Upper lobe of left lung (tissue), 6 donors: Measurements from ENCODE around the gene TRMT2B. TPM values are rescaled to one million over a fixed set of nuclear protein-coding genes. Genes with fewer than 3 reads are reported as not detected.
"Not testable (repeated sequence)": the region's sequence is repeated elsewhere in the genome, so short reads cannot be mapped to it uniquely, and the experiment has no call there.

Experiments used
- ATAC-seq, 2 donors: fragments of 200-7000 bp; cut with Tn5 transposase; one replicate each; pipeline ENCODE4 v1.9.1; 2022; ENCODE audit warnings: mild to moderate bottlenecking in 2 of 2, moderate library complexity in 2 of 2; ENCODE audit not compliant: low FRiP score in 2 of 2
- DNase-seq, 2 donors: peaks; one replicate each; pipeline ENCODE4 v3.0.0-alpha.2; 2019 to 2020
- H3K27ac ChIP-seq, 4 donors: fragments of 200-600 bp; sonication (generic); one replicate each; pipeline ENCODE4 v1.5.1; 2016 to 2019
- H3K27me3 ChIP-seq, 4 donors: fragments of 200-600 bp; sonication (generic); one replicate each; pipeline ENCODE4 v1.5.1; 2017 to 2019
- H3K36me3 ChIP-seq, 4 donors: fragments of 200-600 bp; sonication (generic); one replicate each; pipeline ENCODE4 v1.5.1; 2016 to 2019
- H3K4me1 ChIP-seq, 4 donors: fragments of 200-600 bp; sonication (generic); one replicate each; pipeline ENCODE4 v1.5.1; 2018 to 2019
- H3K4me3 ChIP-seq, 4 donors: fragments of 200-600 bp; sonication (generic); one replicate each; pipeline ENCODE4 v1.5.1; 2017 to 2019; ENCODE audit warnings: mild to moderate bottlenecking in 2 of 4, moderate library complexity in 1 of 4
- H3K9me3 ChIP-seq, 4 donors: fragments of 200-600 bp; sonication (generic); one replicate each; pipeline ENCODE4 v1.5.1; 2018 to 2019
- EP300 ChIP-seq, 4 donors: sonication (generic); formaldehyde crosslinking; IDR thresholded peaks; one replicate each; pipeline ENCODE4 v1.5.1; 2017; ENCODE audit warnings: antibody characterized with exemption in 4 of 4, control low read depth in 2 of 4
- POLR2A ChIP-seq, 4 donors: fragments of 450-650 bp; IDR thresholded peaks; one replicate each; pipeline ENCODE4 v1.5.1; 2016 to 2017; ENCODE audit warnings: antibody characterized with exemption in 4 of 4, mild to moderate bottlenecking in 2 of 4
- POLR2AphosphoS5 ChIP-seq, 2 donors: sonication (generic); formaldehyde crosslinking; IDR thresholded peaks; one replicate each; pipeline ENCODE4 v1.5.1; 2017; ENCODE audit warnings: antibody characterized with exemption in 2 of 2
- WGBS, 2 donors: methylation state at CpG; one replicate each; pipeline ENCODE4 v1.1.5; 2017 to 2018; 5-methylcytosine and 5-hydroxymethylcytosine counted together
- total RNA-seq, 6 donors: library from RNA; depleted of rRNA in 4 of 6; stranded (reverse); fragments of >200 nt in 4 of 6; gene quantifications; one replicate each; pipeline versions ENCODE4 v1.1.0 to v1.2.1, GENCODE V29; 2016 to 2021
- TF ChIP-seq, protein P1 (sequence below), 6 experiments: fragments of 450-650 bp in 4 of 6; fragments of 200-600 bp in 2 of 6; sonication (generic) in 2 of 6; IDR thresholded peaks; one replicate each; pipeline ENCODE4 v1.5.1; 2016 to 2019; ENCODE audit warnings: antibody characterized with exemption in 6 of 6
- donor health status: DM: no; HTN: no; CAD: no; lungs with moderate emphysema.
- donor health status: DM: no; HTN: yes; CAD: no; lungs with severe emphysema.

The TRMT2B gene
- total RNA-seq, 6 donors from 2014 or later: 11.4 to 32.5 (median 19.9) TPM

DNA sequence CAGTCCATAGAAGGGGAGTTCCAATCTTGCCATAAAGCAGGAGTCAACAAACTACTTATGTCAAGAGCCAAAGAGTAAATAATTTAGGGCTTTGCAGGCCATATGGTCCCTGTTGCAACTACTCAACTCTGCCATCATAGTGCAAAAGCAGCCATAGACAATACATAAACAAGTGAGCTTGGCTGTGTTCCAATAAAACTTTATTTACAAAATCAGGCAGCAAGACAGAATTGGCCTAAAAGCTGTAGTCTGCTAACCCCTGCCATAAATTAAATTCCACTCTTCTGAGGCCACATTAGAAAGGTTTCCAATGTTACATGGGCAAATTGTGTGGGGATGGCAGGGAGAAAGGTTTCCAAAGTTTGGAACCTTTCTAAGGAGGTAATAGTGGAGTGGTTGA is 14.7 kb downstream of the TRMT2B start:
- ATAC-seq (no peak), DNase-seq (no peak)
- Histone ChIP-seq H3K9me3 (no peaks in the 10 kb centered on the region), H3K4me3 (no peak overlapping the region), H3K27me3 (no peaks in the 10 kb centered on the region), H3K27ac (no peak overlapping the region), H3K36me3 (peaks cover 0 to 35% (median 11%) of the 10 kb centered on the region in 4 donors), H3K4me1 (no peaks in the 10 kb centered on the region)
- TF ChIP-seq, protein P1, sequence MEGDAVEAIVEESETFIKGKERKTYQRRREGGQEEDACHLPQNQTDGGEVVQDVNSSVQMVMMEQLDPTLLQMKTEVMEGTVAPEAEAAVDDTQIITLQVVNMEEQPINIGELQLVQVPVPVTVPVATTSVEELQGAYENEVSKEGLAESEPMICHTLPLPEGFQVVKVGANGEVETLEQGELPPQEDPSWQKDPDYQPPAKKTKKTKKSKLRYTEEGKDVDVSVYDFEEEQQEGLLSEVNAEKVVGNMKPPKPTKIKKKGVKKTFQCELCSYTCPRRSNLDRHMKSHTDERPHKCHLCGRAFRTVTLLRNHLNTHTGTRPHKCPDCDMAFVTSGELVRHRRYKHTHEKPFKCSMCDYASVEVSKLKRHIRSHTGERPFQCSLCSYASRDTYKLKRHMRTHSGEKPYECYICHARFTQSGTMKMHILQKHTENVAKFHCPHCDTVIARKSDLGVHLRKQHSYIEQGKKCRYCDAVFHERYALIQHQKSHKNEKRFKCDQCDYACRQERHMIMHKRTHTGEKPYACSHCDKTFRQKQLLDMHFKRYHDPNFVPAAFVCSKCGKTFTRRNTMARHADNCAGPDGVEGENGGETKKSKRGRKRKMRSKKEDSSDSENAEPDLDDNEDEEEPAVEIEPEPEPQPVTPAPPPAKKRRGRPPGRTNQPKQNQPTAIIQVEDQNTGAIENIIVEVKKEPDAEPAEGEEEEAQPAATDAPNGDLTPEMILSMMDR (IDR thresholded peaks at IDR 0.05): no peak
- TF ChIP-seq EP300 (IDR thresholded peaks at IDR 0.05): no peak
- TF ChIP-seq POLR2A (IDR thresholded peaks at IDR 0.05): no peak
- no peak for TF ChIP-seq POLR2AphosphoS5 (IDR thresholded peaks at IDR 0.05)

DNA sequence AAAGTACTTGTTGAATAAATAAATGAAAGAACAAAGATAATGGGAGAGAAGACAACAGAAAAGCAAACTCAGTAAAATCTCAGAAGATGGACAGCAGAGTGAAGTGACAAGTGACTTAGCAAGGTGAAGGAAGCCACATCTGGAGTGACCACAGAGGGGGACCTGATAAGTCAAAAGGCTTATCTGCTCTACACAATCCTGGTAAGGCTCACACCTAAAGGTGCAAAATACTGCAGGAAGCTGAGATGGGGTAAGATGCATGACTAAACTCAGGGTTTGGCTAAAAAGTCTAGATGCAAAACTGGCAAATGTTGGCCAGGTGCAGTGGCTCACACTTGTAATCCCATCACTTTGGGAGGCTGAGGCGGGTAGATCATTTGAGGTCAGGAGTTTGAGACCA is 22.2 kb downstream of the TRMT2B start:
- Histone ChIP-seq H3K9me3 (no peaks in the 10 kb centered on the region), H3K4me1 (no peaks in the 10 kb centered on the region), H3K27ac (no peak overlapping the region), H3K4me3 (no peak overlapping the region), H3K36me3 (peaks cover 0 to 22% (median 2%) of the 10 kb centered on the region in 4 donors), H3K27me3 (no peaks in the 10 kb centered on the region)
- ATAC-seq (no peak), DNase-seq (no peak)
- TF ChIP-seq, protein P1 (IDR thresholded peaks at IDR 0.05): no peak
- TF ChIP-seq EP300 (IDR thresholded peaks at IDR 0.05): no peak
- WGBS, 2 donors: 81% methylated on average over 1 of the region's 1 CpG; no CpG with 5 or more reads in 1 of the 2 donors

DNA sequence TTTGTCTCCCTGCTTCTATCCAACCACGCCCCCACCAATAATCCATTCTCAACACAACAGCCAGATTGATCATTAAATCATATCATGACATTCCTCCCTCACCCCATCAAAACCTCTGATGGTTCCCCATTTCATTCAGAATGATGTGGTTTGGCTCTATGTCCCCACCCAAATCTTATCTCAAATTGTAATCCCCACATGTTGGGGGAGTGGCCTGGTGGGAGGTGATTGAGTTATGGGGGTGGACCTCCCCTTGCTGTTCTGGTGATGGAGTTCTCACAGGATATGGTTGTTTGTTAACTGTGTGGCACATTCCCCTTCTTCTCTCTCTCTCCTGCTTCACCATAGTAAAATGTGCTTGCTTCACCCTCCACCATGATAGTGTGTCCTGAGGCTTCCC is 23.3 kb downstream of the TRMT2B start:
- H3K36me3 ChIP-seq: peaks cover 0 to 20% (median 1%) of the 10 kb centered on the region in 4 donors
- H3K27me3 ChIP-seq: no peaks in the 10 kb centered on the region
- ATAC-seq (no peak), DNase-seq (no peak)
- TF ChIP-seq POLR2AphosphoS5 (IDR thresholded peaks at IDR 0.05) (no peak), POLR2A (IDR thresholded peaks at IDR 0.05) (no peak), EP300 (IDR thresholded peaks at IDR 0.05) (no peak)
- TF ChIP-seq, protein P1 (IDR thresholded peaks at IDR 0.05): no peak
- H3K27ac ChIP-seq: no peak overlapping the region
- no peaks in the 10 kb centered on the region for H3K9me3 ChIP-seq
- H3K4me1 ChIP-seq: no peaks in the 10 kb centered on the region
- 58 to 100% methylated on average over 1 of the region's 1 CpG for WGBS, 2 donors
- H3K4me3 ChIP-seq: no peak overlapping the region

DNA sequence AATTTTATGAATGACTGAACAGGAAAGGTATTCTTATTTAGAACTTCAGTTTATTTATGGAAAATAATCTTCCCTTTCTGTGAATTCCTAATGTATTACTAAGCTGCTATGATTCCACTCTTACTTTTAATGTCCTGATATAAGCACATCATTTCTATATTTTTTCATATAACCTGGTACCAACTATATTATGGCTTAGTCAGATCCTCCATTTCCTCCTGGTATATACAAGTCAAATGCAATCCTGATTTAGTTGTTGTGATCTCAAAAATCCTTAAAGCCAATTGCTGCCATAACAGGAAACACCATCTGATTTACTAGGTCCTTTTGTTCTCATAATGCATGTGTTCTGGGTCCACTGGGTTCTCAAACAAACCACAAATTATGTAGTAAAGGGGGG is 26.8 kb downstream of the TRMT2B start:
- ATAC-seq: no peak
- no peaks in the 10 kb centered on the region for H3K4me1 ChIP-seq

DNA sequence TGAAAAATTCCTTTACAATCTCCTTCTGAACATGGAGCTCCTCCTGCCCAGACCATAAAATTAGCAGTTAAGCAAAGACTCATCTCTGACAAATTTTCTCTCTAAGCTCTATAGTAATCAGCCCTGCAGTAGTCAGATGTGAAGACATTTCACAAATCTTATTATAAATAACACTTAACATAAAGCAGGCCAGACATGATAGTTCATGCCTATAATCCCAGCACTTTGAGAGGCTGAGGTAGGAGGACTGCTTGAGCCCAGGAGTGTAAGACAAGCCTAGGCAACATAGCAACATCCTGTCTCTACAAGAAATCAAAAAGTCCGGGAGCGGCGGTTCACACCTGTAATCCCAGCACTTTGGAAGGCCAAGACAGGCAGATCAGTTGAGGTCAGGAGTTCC is 29.9 kb downstream of the TRMT2B start:
- no peaks in the 10 kb centered on the region for H3K9me3 ChIP-seq
- ATAC-seq (no peak), DNase-seq (no peak)
- H3K36me3 ChIP-seq: peaks cover 0 to 53% (median 15%) of the 10 kb centered on the region in 4 donors
- no peaks in the 10 kb centered on the region for H3K27me3 ChIP-seq
- WGBS, 2 donors: 92% methylated on average over 3 of the region's 3 CpGs; no CpG with 5 or more reads in 1 of the 2 donors
- H3K4me1 ChIP-seq: no peaks in the 10 kb centered on the region
- TF ChIP-seq POLR2A (IDR thresholded peaks at IDR 0.05) (no peak), POLR2AphosphoS5 (IDR thresholded peaks at IDR 0.05) (no peak), EP300 (IDR thresholded peaks at IDR 0.05) (no peak)
- TF ChIP-seq, protein P1 (IDR thresholded peaks at IDR 0.05): no peak
- no peak overlapping the region for H3K27ac ChIP-seq
- no peak overlapping the region for H3K4me3 ChIP-seq

More for the DNA sequence above, 26.8 kb downstream of the TRMT2B start:
- Histone ChIP-seq H3K4me3 (no peak overlapping the region), H3K27me3 (no peaks in the 10 kb centered on the region), H3K27ac (no peak overlapping the region), H3K9me3 (no peaks in the 10 kb centered on the region), H3K36me3 (peaks cover 0 to 33% (median 8%) of the 10 kb centered on the region in 4 donors)
- TF ChIP-seq, protein P1 (IDR thresholded peaks at IDR 0.05): no peak
- TF ChIP-seq POLR2AphosphoS5 (IDR thresholded peaks at IDR 0.05): no peak
- TF ChIP-seq EP300 (IDR thresholded peaks at IDR 0.05): no peak
- TF ChIP-seq POLR2A (IDR thresholded peaks at IDR 0.05): no peak
- no peak for DNase-seq

DNA sequence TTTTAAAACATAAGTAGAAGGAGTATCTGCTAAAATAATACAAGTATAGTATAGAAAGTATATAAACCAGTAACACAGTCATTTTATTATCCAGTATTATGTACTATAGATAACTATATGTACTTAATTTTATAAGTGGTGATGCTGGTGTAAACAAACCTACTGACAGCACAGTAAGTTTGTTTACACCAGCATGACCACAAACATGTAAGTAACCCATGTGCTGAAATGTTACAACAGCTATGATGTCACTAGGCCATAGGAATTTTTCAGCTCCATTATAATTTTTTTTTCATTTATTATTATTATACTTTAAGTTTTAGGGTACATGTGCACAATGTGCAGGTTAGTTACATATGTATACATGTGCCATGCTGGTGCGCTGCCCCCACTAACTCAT is 39.9 kb downstream of the TRMT2B start:
- 100% methylated on average over 1 of the region's 1 CpG for WGBS, 2 donors
- DNase-seq, ATAC-seq: not testable (repeated sequence)

More for the DNA sequence above, 39.9 kb downstream of the TRMT2B start:
- peaks cover 0 to 51% (median 7%) of the 10 kb centered on the region in 4 donors for H3K36me3 ChIP-seq
- not testable (repeated sequence) for H3K27me3 ChIP-seq, H3K27ac ChIP-seq, H3K9me3 ChIP-seq, H3K4me1 ChIP-seq, H3K4me3 ChIP-seq
